HepG2 (cell line): ENCODE measurements around the gene KRTAP12-3. TPM values are rescaled to one million over a fixed set of nuclear protein-coding genes. Genes with fewer than 3 reads are reported as not detected.

Experiments
- CCAR2 ChIP-seq: fragments of 200-400 bp; formaldehyde crosslinking; optimal IDR thresholded peaks from 2 replicates; pipeline ENCODE3; 2018; ENCODE audit warnings: low read depth, mild to moderate bottlenecking, low read length, moderate library complexity
- ELF1 ChIP-seq: sonication (generic); formaldehyde crosslinking; IDR thresholded peaks from 2 replicates; pipeline ENCODE4 v1.4.0; 2020; ENCODE audit warnings: missing genetic modification reagents
- HNF4G ChIP-seq, 2 experiments: sonication (generic) in 1 of 2; formaldehyde crosslinking in 1 of 2; IDR thresholded peaks; 2 replicates each; pipeline versions ENCODE4 v1.4.0 to v1.6.1; 2011 to 2020; ENCODE audit warnings: borderline replicate concordance in 2 of 2, low read depth in 2 of 2, mild to moderate bottlenecking in 2 of 2, low read length in 1 of 2, missing genetic modification reagents in 1 of 2, moderate library complexity in 1 of 2
- MTERF4 ChIP-seq: sonication (generic); formaldehyde crosslinking; IDR thresholded peaks from 2 replicates; pipeline ENCODE4 v1.8.0; 2023; ENCODE audit warnings: mild to moderate bottlenecking, missing genetic modification reagents
- PCBP1 ChIP-seq: fragments of 200-400 bp; formaldehyde crosslinking; IDR thresholded peaks from 2 replicates; pipeline ENCODE4 v1.6.1; 2017; ENCODE audit warnings: mild to moderate bottlenecking, low read depth, low read length, borderline replicate concordance
- RXRA ChIP-seq: sonication (generic); formaldehyde crosslinking; IDR thresholded peaks from 2 replicates; pipeline ENCODE4 v1.5.1; 2020; ENCODE audit warnings: missing genetic modification reagents
- SNRNP70 ChIP-seq: fragments of 200-400 bp; formaldehyde crosslinking; IDR thresholded peaks from 2 replicates; pipeline ENCODE4 v1.6.1; 2017; ENCODE audit warnings: mild to moderate bottlenecking, low read depth, low read length, moderate library complexity
- SRF ChIP-seq: IDR thresholded peaks from 2 replicates; pipeline ENCODE4 v1.6.1; 2011; ENCODE audit warnings: mild to moderate bottlenecking, low read depth, low read length, moderate library complexity
- SUZ12 ChIP-seq: fragments of 150-350 bp; IDR thresholded peaks from 2 replicates; pipeline ENCODE4 v1.6.1; 2014; ENCODE audit warnings: low read depth, low read length
- TCF12 ChIP-seq, 2 experiments: fragments of 450-650 bp in 1 of 2; sonication (generic) in 1 of 2; formaldehyde crosslinking in 1 of 2; IDR thresholded peaks; 2 replicates each; pipeline versions ENCODE4 v1.6.1 to v1.8.0; 2017 to 2022; ENCODE audit warnings: antibody characterized with exemption in 1 of 2, mild to moderate bottlenecking in 1 of 2, missing genetic modification reagents in 1 of 2, moderate library complexity in 1 of 2
- TERF1 ChIP-seq: sonication (generic); formaldehyde crosslinking; IDR thresholded peaks from 2 replicates; pipeline ENCODE4 v1.8.0; 2022; ENCODE audit warnings: mild to moderate bottlenecking, missing genetic modification reagents, moderate library complexity
- ZNF138 ChIP-seq: sonication (generic); formaldehyde crosslinking; IDR thresholded peaks from 2 replicates; pipeline ENCODE4 v1.5.0; 2020; ENCODE audit warnings: mild to moderate bottlenecking, low read depth, missing genetic modification reagents
- ZNF660 ChIP-seq: sonication (generic); formaldehyde crosslinking; IDR thresholded peaks from 2 replicates; pipeline ENCODE4 v1.5.1; 2020; ENCODE audit warnings: mild to moderate bottlenecking, low read depth, missing genetic modification reagents, borderline replicate concordance
- ZNF816 ChIP-seq: sonication (generic); formaldehyde crosslinking; IDR thresholded peaks from 2 replicates; pipeline ENCODE4 v1.8.0; 2022; ENCODE audit warnings: missing genetic modification reagents, mild to moderate bottlenecking, borderline replicate concordance
- ZSCAN9 ChIP-seq: IDR thresholded peaks from 2 replicates; pipeline ENCODE4 v1.6.1; 2016; ENCODE audit warnings: borderline replicate concordance
- polyA plus RNA-seq, 8 experiments: library from polyadenylated mRNA; depleted of rRNA in 3 of 8; stranded (reverse) in 7 of 8; unstranded in 1 of 8; fragments of >200 nt; fragmentation: Illumina TruSeq in 4 of 8; extraction: Trizol in 4 of 8; gene quantifications; 2 replicates each; pipeline versions ENCODE4 v1.2.1 to v1.2.3, GENCODE V29; 2011 to 2016; ENCODE audit warnings: low read depth in 4 of 8, missing spikeins in 1 of 8, mixed read lengths in 1 of 8; ENCODE audit not compliant: insufficient read depth in 1 of 8
- total RNA-seq, 5 experiments: library from RNA; depleted of rRNA; stranded (reverse); fragments of >200 nt; fragmentation: Illumina TruSeq; extraction: Trizol; gene quantifications; 2 replicates each; pipeline ENCODE4 v1.2.3, GENCODE V29; 2016; ENCODE audit warnings: low read depth in 1 of 5
- TF ChIP-seq, protein P1 (sequence below): sonication (generic); formaldehyde crosslinking; IDR thresholded peaks from 2 replicates; pipeline ENCODE4 v1.4.0; 2020; ENCODE audit warnings: low read depth, mild to moderate bottlenecking, missing genetic modification reagents
- TF ChIP-seq, protein P2 (sequence below): sonication (generic); formaldehyde crosslinking; IDR thresholded peaks from one replicate; pipeline ENCODE4 v1.5.1; 2020; ENCODE audit warnings: mild to moderate bottlenecking, missing genetic modification reagents; ENCODE audit errors: not compliant biosample characterization

Gene KRTAP12-3
- total and polyA plus RNA-seq, 2 of the 13 experiments (the other 11 are each of a cell fraction or from before 2014, with no cell fraction given) = not detected

GRCh38 chr21:44702973-44703730 lies 45.4 kb downstream of the KRTAP12-3 start (continued):
- no peak for TF ChIP-seq ZNF660 (CRISPR knock-in tag)
- TF ChIP-seq ZNF816 (CRISPR knock-in tag) = no peak
- no peak for TF ChIP-seq HNF4G (IDR thresholded peaks at IDR 0.05; ENCODE audit: borderline replicate concordance, low read depth, low read length)
- TF ChIP-seq HNF4G (CRISPR knock-in tag; IDR thresholded peaks at IDR 0.05; ENCODE audit: borderline replicate concordance, low read depth) = no peak
- no peak for TF ChIP-seq TCF12 (IDR thresholded peaks at IDR 0.05)
- no peak for TF ChIP-seq TCF12 (CRISPR knock-in tag; IDR thresholded peaks at IDR 0.05)
- no peak for TF ChIP-seq ZNF138 (CRISPR knock-in tag)
- TF ChIP-seq SNRNP70 = no peak
- TF ChIP-seq RXRA (CRISPR knock-in tag) = no peak
- TF ChIP-seq SUZ12 = no peak
- TF ChIP-seq MTERF4 (CRISPR knock-in tag) = no peak
- TF ChIP-seq, protein P1, sequence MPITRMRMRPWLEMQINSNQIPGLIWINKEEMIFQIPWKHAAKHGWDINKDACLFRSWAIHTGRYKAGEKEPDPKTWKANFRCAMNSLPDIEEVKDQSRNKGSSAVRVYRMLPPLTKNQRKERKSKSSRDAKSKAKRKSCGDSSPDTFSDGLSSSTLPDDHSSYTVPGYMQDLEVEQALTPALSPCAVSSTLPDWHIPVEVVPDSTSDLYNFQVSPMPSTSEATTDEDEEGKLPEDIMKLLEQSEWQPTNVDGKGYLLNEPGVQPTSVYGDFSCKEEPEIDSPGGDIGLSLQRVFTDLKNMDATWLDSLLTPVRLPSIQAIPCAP (CRISPR knock-in tag) = no peak
- no peak for TF ChIP-seq SRF
- TF ChIP-seq, protein P2, sequence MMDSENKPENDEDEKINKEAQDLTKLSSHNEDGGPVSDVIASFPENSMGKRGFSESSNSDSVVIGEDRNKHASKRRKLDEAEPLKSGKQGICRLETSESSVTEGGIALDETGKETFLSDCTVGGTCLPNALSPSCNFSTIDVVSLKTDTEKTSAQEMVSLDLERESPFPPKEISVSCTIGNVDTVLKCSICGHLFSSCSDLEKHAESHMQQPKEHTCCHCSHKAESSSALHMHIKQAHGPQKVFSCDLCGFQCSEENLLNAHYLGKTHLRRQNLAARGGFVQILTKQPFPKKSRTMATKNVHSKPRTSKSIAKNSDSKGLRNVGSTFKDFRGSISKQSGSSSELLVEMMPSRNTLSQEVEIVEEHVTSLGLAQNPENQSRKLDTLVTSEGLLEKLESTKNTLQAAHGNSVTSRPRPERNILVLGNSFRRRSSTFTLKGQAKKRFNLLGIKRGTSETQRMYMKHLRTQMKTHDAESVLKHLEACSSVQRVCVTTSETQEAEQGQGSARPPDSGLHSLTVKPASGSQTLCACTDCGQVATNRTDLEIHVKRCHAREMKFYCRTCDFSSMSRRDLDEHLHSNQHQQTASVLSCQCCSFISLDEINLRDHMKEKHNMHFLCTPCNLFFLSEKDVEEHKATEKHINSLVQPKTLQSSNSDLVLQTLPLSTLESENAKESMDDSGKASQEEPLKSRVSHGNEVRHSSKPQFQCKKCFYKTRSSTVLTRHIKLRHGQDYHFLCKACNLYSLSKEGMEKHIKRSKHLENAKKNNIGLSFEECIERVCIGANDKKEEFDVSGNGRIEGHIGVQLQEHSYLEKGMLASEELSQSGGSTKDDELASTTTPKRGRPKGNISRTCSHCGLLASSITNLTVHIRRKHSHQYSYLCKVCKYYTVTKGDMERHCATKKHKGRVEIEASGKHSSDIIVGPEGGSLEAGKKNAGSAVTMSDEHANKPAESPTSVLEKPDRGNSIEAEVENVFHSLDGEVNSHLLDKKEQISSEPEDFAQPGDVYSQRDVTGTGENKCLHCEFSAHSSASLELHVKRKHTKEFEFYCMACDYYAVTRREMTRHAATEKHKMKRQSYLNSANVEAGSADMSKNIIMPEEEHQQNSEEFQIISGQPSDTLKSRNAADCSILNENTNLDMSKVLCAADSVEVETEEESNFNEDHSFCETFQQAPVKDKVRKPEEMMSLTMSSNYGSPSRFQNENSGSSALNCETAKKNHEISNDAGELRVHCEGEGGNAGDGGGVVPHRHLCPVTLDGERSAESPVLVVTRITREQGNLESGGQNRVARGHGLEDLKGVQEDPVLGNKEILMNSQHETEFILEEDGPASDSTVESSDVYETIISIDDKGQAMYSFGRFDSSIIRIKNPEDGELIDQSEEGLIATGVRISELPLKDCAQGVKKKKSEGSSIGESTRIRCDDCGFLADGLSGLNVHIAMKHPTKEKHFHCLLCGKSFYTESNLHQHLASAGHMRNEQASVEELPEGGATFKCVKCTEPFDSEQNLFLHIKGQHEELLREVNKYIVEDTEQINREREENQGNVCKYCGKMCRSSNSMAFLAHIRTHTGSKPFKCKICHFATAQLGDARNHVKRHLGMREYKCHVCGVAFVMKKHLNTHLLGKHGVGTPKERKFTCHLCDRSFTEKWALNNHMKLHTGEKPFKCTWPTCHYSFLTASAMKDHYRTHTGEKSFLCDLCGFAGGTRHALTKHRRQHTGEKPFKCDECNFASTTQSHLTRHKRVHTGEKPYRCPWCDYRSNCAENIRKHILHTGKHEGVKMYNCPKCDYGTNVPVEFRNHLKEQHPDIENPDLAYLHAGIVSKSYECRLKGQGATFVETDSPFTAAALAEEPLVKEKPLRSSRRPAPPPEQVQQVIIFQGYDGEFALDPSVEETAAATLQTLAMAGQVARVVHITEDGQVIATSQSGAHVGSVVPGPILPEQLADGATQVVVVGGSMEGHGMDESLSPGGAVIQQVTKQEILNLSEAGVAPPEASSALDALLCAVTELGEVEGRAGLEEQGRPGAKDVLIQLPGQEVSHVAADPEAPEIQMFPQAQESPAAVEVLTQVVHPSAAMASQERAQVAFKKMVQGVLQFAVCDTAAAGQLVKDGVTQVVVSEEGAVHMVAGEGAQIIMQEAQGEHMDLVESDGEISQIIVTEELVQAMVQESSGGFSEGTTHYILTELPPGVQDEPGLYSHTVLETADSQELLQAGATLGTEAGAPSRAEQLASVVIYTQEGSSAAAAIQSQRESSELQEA (CRISPR knock-in tag) = no peak
- TF ChIP-seq ZSCAN9 (CRISPR knock-in tag) = 0 out of 2 replicates have a peak, but pooled peaks have one; percentile 36
- no peak for TF ChIP-seq CCAR2
- TF ChIP-seq TERF1 = no peak
- TF ChIP-seq PCBP1 = no peak
- TF ChIP-seq ELF1 (CRISPR knock-in tag) = no peak
